GM12892 (cell line): ENCODE measurements around the gene TMEM121.

Experiments used
- POLR2A ChIP-seq: IDR thresholded peaks from 2 replicates; pipeline ENCODE4 v1.6.1; 2011; ENCODE audit warnings: low read depth, low read length, control low read depth
- TAF1 ChIP-seq: IDR thresholded peaks from 2 replicates; pipeline ENCODE4 v1.6.1; 2011; ENCODE audit warnings: low read depth, mild to moderate bottlenecking, control low read depth, low read length, borderline replicate concordance

DNA sequence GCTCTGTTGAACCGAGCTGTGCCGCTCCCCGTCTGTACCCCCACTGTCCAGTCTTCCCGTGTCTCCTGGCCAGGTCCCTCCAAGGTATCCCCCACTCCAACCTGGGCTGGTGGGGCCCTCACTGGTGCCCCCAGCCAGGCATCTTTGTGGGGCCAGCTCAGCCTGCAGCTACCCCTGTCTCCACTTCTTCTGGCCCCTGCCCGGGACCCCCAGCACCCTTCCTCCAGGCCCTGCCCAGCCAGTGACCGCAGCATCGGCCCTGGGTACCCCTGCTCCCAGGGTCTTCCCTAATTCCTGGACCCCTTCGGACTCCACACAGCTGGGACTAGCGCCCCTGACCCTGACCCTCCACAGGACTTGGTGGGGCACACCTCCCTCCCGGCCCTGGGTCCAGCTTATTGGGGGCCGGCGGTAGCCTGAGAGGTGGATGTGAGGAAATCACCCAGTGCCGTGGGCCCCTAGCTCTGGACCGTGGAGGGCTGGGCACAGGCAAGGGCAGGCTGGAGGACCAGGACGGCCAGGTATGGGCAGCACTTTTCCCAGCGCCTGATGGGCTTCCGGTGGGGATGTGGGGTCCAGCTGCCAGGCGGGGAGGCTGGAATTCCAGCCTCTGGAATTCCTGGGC lies 43.8 kb upstream of the TMEM121 start:
- TF ChIP-seq POLR2A = no peak
- TF ChIP-seq TAF1 = no peak
